Adrenal gland (tissue), 12 donors: Measurements from ENCODE around the gene ASPM. TPM values are rescaled to one million over a fixed set of nuclear protein-coding genes. Genes with fewer than 3 reads are reported as not detected.

ENCODE experiments used
- DNase-seq, 7 donors: peaks; one replicate each; pipeline ENCODE4 v3.0.0-alpha.2; 2019 to 2020
- H3K27ac ChIP-seq, 5 donors: fragments of 200-600 bp; sonication (generic) in 4 of 5; 1 replicate in 3 of 5; 2 replicates in 2 of 5; pipeline versions ENCODE4 v1.5.1 to v1.8.0; 2016 to 2020; ENCODE audit warnings: mild to moderate bottlenecking in 1 of 5
- H3K27me3 ChIP-seq: fragments of 200-600 bp; 2 replicates; pipeline ENCODE4 v1.8.0; 2021
- H3K36me3 ChIP-seq, 2 donors: fragments of 200-600 bp; replicated peaks in 1 of 2; 1 replicate in 1 of 2; 2 replicates in 1 of 2; pipeline versions ENCODE4 v1.5.1 to v1.8.0; 2018 to 2022
- H3K4me1 ChIP-seq, 2 donors: fragments of 200-600 bp; replicated peaks in 1 of 2; 1 replicate in 1 of 2; 2 replicates in 1 of 2; pipeline versions ENCODE4 v1.5.1 to v1.8.0; 2018 to 2021
- H3K4me3 ChIP-seq, 4 donors: fragments of 200-600 bp; sonication (generic) in 3 of 4; one replicate each; pipeline ENCODE4 v1.5.1; 2016 to 2018
- H3K9me3 ChIP-seq, 3 donors: fragments of 200-600 bp; sonication (generic) in 1 of 3; replicated peaks in 1 of 3; 1 replicate in 2 of 3; 2 replicates in 1 of 3; pipeline versions ENCODE4 v1.5.1 to v1.8.0; 2016 to 2021
- CTCF ChIP-seq, 6 experiments: fragments of 450-650 bp in 4 of 6; fragments of 200-600 bp in 2 of 6; sonication (generic) in 1 of 6; IDR thresholded peaks; 1 replicate in 5 of 6; 2 replicates in 1 of 6; pipeline versions ENCODE4 v1.5.1 to v1.8.0; 2016 to 2021; ENCODE audit warnings: antibody characterized with exemption in 6 of 6, mild to moderate bottlenecking in 2 of 6, moderate library complexity in 1 of 6
- POLR2A ChIP-seq, 2 donors: fragments of 450-650 bp; IDR thresholded peaks; one replicate each; pipeline ENCODE4 v1.6.1; 2017; ENCODE audit warnings: antibody characterized with exemption in 2 of 2, mild to moderate bottlenecking in 2 of 2, moderate library complexity in 1 of 2
- WGBS, 4 donors: extraction: QIAGEN DNeasy Blood & Tissue Kit in 2 of 4; methylation state at CpG; one replicate each; pipeline versions ENCODE4 v1.1.5 to v1.1.7; 2013 to 2017; 5-methylcytosine and 5-hydroxymethylcytosine counted together
- intact Hi-C, 2 donors: fragments of 100-400 bp; cut with DNase I; formaldehyde crosslinking; loops; one replicate each; pipeline versions ENCODE4 v1.14.1 to v1.15.0; 2022 to 2023
- polyA plus RNA-seq, 3 donors: library from polyadenylated mRNA; stranded (reverse); fragments of 200-250 nt in 2 of 3; fragments of 350-450 nt in 1 of 3; fragmentation: Illumina TruSeq in 1 of 3; extraction: RNeasy Lipid Tissue Mini Kit (QIAGEN cat#74804) in 1 of 3; gene quantifications; one replicate each; pipeline ENCODE4 v1.2.3, GENCODE V29; 2013 to 2014
- total RNA-seq, 9 donors: library from RNA; depleted of rRNA in 4 of 9; stranded (reverse); fragments of >200 nt in 4 of 9; fragments of 120-200 nt in 1 of 9; fragmentation: NEBNext Ultra II Directional in 1 of 9; extraction: Animal tissue kit (Norgen Biotek cat#: 25700) in 1 of 9; gene quantifications; one replicate each; pipeline versions ENCODE4 v1.1.0 to v1.2.4, GENCODE V29; 2013 to 2023
- donor health status: healthy with polysubstance abuse.
- donor health status: Bipolar disorder and iron deficiency.
- donor health status: DM: yes; HTN: yes; CAD: no.
- donor health status: DM: no; HTN: no; CAD: no.
- donor health status: DM: no; HTN: no; CAD: no.
- donor health status: DM: yes; HTN: yes; CAD: no.

The ASPM gene
- total and polyA plus RNA-seq, 12 donors = 0.08 to 14.5 (median 0.81) TPM

GRCh38 chr1:197144570-197145325 is 1.7 kb downstream of the ASPM start:
- H3K27ac ChIP-seq = no peak overlapping the region
- WGBS, 4 donors = 58 to 76% (median 66%) methylated on average over 5 of the region's 5 CpGs
- DNase-seq = no peak
- peaks cover 5% of the 10 kb centered on the region for H3K27me3 ChIP-seq
- no peak for TF ChIP-seq CTCF (IDR thresholded peaks at IDR 0.05)
- no peak for TF ChIP-seq POLR2A (IDR thresholded peaks at IDR 0.05)
- no peak overlapping the region for H3K4me3 ChIP-seq
- peaks cover 0 to 7% of the 10 kb centered on the region in 2 donors for H3K4me1 ChIP-seq
- H3K36me3 ChIP-seq = no peaks in the 10 kb centered on the region
- intact Hi-C loops = no loop called here
- no peaks in the 10 kb centered on the region for H3K9me3 ChIP-seq

- WGBS, 4 donors = 65 to 73% (median 66%) methylated on average over 5 of the region's 5 CpGs
- Histone ChIP-seq H3K27ac (no peak overlapping the region), H3K4me1 (peaks cover 0 to 7% of the 10 kb centered on the region in 2 donors), H3K4me3 (no peak overlapping the region), H3K9me3 (no peaks in the 10 kb centered on the region), H3K27me3 (peaks cover 5% of the 10 kb centered on the region), H3K36me3 (no peaks in the 10 kb centered on the region)
- no peak for TF ChIP-seq POLR2A (IDR thresholded peaks at IDR 0.05)
- TF ChIP-seq CTCF (IDR thresholded peaks at IDR 0.05) = no peak
- no peak for DNase-seq
- intact Hi-C loops = no loop called here
Observed at GRCh38 chr1:197143276-197143675, 3.2 kb downstream of the ASPM start.

GRCh38 chr1:197141575-197141974 is 4.9 kb downstream of the ASPM start:
- H3K27me3 ChIP-seq = peaks cover 5% of the 10 kb centered on the region
- DNase-seq = no peak
- no peak for TF ChIP-seq CTCF (IDR thresholded peaks at IDR 0.05)
- no peak for TF ChIP-seq POLR2A (IDR thresholded peaks at IDR 0.05)
- WGBS, 4 donors = 67 to 89% (median 87%) methylated on average over 1 of the region's 1 CpG
- no peak overlapping the region for H3K27ac ChIP-seq
- peaks cover 0 to 7% of the 10 kb centered on the region in 2 donors for H3K4me1 ChIP-seq
- no peaks in the 10 kb centered on the region for H3K9me3 ChIP-seq
- intact Hi-C loops = no loop called here
- H3K36me3 ChIP-seq = no peaks in the 10 kb centered on the region
- H3K4me3 ChIP-seq = no peak overlapping the region

- Histone ChIP-seq H3K9me3 (no peaks in the 10 kb centered on the region), H3K36me3 (no peaks in the 10 kb centered on the region), H3K27ac (no peak overlapping the region), H3K27me3 (no peaks in the 10 kb centered on the region), H3K4me3 (no peak overlapping the region), H3K4me1 (no peaks in the 10 kb centered on the region)
- 86 to 95% (median 91%) methylated on average over 2 of the region's 2 CpGs for WGBS, 4 donors
- no peak for DNase-seq
- intact Hi-C loops = no loop called here
- no peak for TF ChIP-seq POLR2A (IDR thresholded peaks at IDR 0.05)
- no peak for TF ChIP-seq CTCF (IDR thresholded peaks at IDR 0.05)
Observed at GRCh38 chr1:197140121-197140520, 6.3 kb downstream of the ASPM start.
